HG03108 (cell line): ENCODE results near the gene SMIM1.

ENCODE experiments used
- ATAC-seq: cut with Tn5 transposase; IDR thresholded peaks from one replicate; pipeline ENCODE4 v1.9.1; 2021; ENCODE audit warnings: moderate library complexity; ENCODE audit not compliant: unreplicated experiment

The SMIM1 gene

GRCh38 chr1:3775490-3776230, 3.1 kb downstream of the SMIM1 start:
- no peak for ATAC-seq

- ATAC-seq, result no peak
Measured at GRCh38 chr1:3776231-3776961, 3.8 kb downstream of the SMIM1 start.

- ATAC-seq, result no peak
Measured at GRCh38 chr1:3777078-3777547, 4.6 kb downstream of the SMIM1 start.

- ATAC-seq, result no peak
Measured at GRCh38 chr1:3777647-3778589, 5.4 kb downstream of the SMIM1 start.

- ATAC-seq, result no peak
Measured at GRCh38 chr1:3778590-3779264, 6.2 kb downstream of the SMIM1 start.

GRCh38 chr1:3779265-3779911, 6.8 kb downstream of the SMIM1 start:
- no peak for ATAC-seq

GRCh38 chr1:3779912-3780416, 7.4 kb downstream of the SMIM1 start:
- ATAC-seq, result no peak

- no peak for ATAC-seq
Measured at GRCh38 chr1:3780901-3781300, 8.4 kb downstream of the SMIM1 start.

- ATAC-seq, result no peak
Measured at GRCh38 chr1:3783651-3784474, 11.3 kb downstream of the SMIM1 start.

GRCh38 chr1:3785045-3785444, 12.5 kb downstream of the SMIM1 start:
- ATAC-seq, result no peak

GRCh38 chr1:3785456-3786157, 13.1 kb downstream of the SMIM1 start:
- no peak for ATAC-seq

- no peak for ATAC-seq
Measured at GRCh38 chr1:3786468-3787348, 14.2 kb downstream of the SMIM1 start.

GRCh38 chr1:3787349-3787715, 14.8 kb downstream of the SMIM1 start:
- no peak for ATAC-seq

- ATAC-seq, result no peak
Measured at GRCh38 chr1:3787745-3788605, 15.4 kb downstream of the SMIM1 start.

- no peak for ATAC-seq
Measured at GRCh38 chr1:3788756-3789420, 16.3 kb downstream of the SMIM1 start.
